Hepatocyte (in vitro differentiated cells): ENCODE measurements around the gene PCDH9. TPM values are rescaled to one million over a fixed set of nuclear protein-coding genes. Genes with fewer than 3 reads are reported as not detected.
A peak's percentile ranks its signal among the peaks of the same experiment; 100 is the strongest.

Experiments
- DNase-seq: peaks from one replicate; pipeline ENCODE4 v3.0.0-alpha.2; 2016; ENCODE audit warnings: low spot score
- H2AFZ ChIP-seq: fragments of 200-600 bp; sonication (generic); 2 replicates; pipeline ENCODE4 v1.6.0; 2016; ENCODE audit warnings: antibody characterized with exemption, mild to moderate bottlenecking
- H3K27ac ChIP-seq: fragments of 200-600 bp; sonication (generic); 2 replicates; pipeline ENCODE4 v1.5.1; 2016; ENCODE audit warnings: mild to moderate bottlenecking
- H3K27me3 ChIP-seq: fragments of 200-600 bp; sonication (generic); 2 replicates; pipeline ENCODE4 v1.6.1; 2016
- H3K36me3 ChIP-seq: fragments of 200-600 bp; sonication (generic); replicated peaks from 2 replicates; pipeline ENCODE4 v1.5.1; 2016; ENCODE audit warnings: low read depth; ENCODE audit not compliant: insufficient read depth
- H3K4me1 ChIP-seq: fragments of 200-600 bp; sonication (generic); 2 replicates; pipeline ENCODE4 v1.5.1; 2016; ENCODE audit warnings: mild to moderate bottlenecking, moderate library complexity; ENCODE audit not compliant: insufficient read depth
- H3K4me2 ChIP-seq: fragments of 200-600 bp; sonication (generic); 2 replicates; pipeline ENCODE4 v1.6.0; 2016
- H3K4me3 ChIP-seq: fragments of 200-600 bp; sonication (generic); 2 replicates; pipeline ENCODE4 v1.5.1; 2016; ENCODE audit warnings: mild to moderate bottlenecking
- H3K79me2 ChIP-seq: fragments of 200-600 bp; sonication (generic); 2 replicates; pipeline ENCODE4 v1.6.0; 2017; ENCODE audit warnings: mild to moderate bottlenecking
- H3K9me2 ChIP-seq: fragments of 200-600 bp; sonication (generic); replicated peaks from 2 replicates; pipeline ENCODE4 v1.6.0; 2017; ENCODE audit warnings: mild to moderate bottlenecking; ENCODE audit not compliant: insufficient read depth
- H3K9me3 ChIP-seq: fragments of 200-600 bp; sonication (generic); 2 replicates; pipeline ENCODE4 v1.5.1; 2016; ENCODE audit warnings: low read depth, mild to moderate bottlenecking
- H4K20me1 ChIP-seq: fragments of 200-600 bp; sonication (generic); 2 replicates; pipeline ENCODE4 v1.6.0; 2016; ENCODE audit warnings: mild to moderate bottlenecking; ENCODE audit not compliant: insufficient read depth, poor library complexity, severe bottlenecking
- EZH2 ChIP-seq: fragments of 200-600 bp; sonication (generic); IDR thresholded peaks from 2 replicates; pipeline ENCODE4 v1.6.1; 2016; ENCODE audit warnings: antibody characterized with exemption, mild to moderate bottlenecking, borderline replicate concordance
- EZH2phosphoT487 ChIP-seq: fragments of 200-600 bp; sonication (generic); IDR thresholded peaks from one replicate; pipeline ENCODE4 v1.6.1; 2018; ENCODE audit warnings: antibody characterized with exemption, mild to moderate bottlenecking, low read depth, moderate library complexity; ENCODE audit not compliant: unreplicated experiment, severe bottlenecking
- WGBS: methylation state at CpG from one replicate; pipeline ENCODE4 v1.1.6; 2016; ENCODE audit warnings: low lambda C conversion rate; ENCODE audit errors: missing lambda C conversion rate; 5-methylcytosine and 5-hydroxymethylcytosine counted together
- polyA plus RNA-seq: library from polyadenylated mRNA; unstranded; fragments of >200 nt; fragmentation: Nextera tagmentation; extraction: Ambion mirVana; gene quantifications from 2 replicates; pipeline ENCODE4 v1.2.1, GENCODE V29; 2016
- total RNA-seq: library from RNA; depleted of rRNA; stranded (reverse); fragments of >200 nt; gene quantifications from 2 replicates; pipeline ENCODE4 v1.2.3, GENCODE V29; 2014
- TF ChIP-seq, protein P1 (sequence below): fragments of 200-600 bp; sonication (generic); IDR thresholded peaks from 2 replicates; pipeline ENCODE4 v1.5.1; 2016; ENCODE audit warnings: antibody characterized with exemption, mild to moderate bottlenecking; ENCODE audit not compliant: poor library complexity

PCDH9 gene
- total and polyA plus RNA-seq, 2 experiments from 2014 or later, result 6.9 to 15.0 TPM

DNA sequence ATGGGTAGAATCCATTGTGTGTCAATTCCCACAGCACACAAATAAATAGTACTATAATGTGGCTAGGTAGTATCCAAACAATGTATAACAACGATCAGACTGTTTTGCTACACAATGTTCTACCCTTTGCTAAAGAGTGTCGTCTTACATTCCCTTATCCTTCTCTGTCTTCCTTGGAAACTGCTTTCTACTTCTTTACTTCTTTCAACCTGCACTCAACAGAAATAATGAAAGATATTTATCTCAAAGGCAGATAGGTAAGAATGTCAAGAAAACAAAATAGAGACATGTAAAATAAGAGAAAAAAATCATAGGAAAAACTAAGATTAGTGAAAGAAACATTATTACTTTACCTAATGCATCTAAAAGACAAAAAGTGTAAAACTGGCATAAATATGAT lies 814.7 kb downstream of the PCDH9 start:
- Histone ChIP-seq H3K36me3 (no peaks in the 10 kb centered on the region), H3K4me1 (peaks cover 7% of the 10 kb centered on the region), H3K9me2 (no peaks in the 10 kb centered on the region), H3K9me3 (no peaks in the 10 kb centered on the region), H3K4me3 (no peak overlapping the region), H3K79me2 (no peaks in the 10 kb centered on the region), H3K27ac (no peak overlapping the region), H3K27me3 (no peaks in the 10 kb centered on the region), H2AFZ (no peak overlapping the region), H3K4me2 (peak overlapping the region; percentile 20), H4K20me1 (no peaks in the 10 kb centered on the region)
- 53% methylated on average over 2 of the region's 2 CpGs for WGBS
- no peak for TF ChIP-seq EZH2
- TF ChIP-seq EZH2phosphoT487, result no peak
- TF ChIP-seq, protein P1, sequence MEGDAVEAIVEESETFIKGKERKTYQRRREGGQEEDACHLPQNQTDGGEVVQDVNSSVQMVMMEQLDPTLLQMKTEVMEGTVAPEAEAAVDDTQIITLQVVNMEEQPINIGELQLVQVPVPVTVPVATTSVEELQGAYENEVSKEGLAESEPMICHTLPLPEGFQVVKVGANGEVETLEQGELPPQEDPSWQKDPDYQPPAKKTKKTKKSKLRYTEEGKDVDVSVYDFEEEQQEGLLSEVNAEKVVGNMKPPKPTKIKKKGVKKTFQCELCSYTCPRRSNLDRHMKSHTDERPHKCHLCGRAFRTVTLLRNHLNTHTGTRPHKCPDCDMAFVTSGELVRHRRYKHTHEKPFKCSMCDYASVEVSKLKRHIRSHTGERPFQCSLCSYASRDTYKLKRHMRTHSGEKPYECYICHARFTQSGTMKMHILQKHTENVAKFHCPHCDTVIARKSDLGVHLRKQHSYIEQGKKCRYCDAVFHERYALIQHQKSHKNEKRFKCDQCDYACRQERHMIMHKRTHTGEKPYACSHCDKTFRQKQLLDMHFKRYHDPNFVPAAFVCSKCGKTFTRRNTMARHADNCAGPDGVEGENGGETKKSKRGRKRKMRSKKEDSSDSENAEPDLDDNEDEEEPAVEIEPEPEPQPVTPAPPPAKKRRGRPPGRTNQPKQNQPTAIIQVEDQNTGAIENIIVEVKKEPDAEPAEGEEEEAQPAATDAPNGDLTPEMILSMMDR, result no peak
- DNase-seq, result no peak

DNA sequence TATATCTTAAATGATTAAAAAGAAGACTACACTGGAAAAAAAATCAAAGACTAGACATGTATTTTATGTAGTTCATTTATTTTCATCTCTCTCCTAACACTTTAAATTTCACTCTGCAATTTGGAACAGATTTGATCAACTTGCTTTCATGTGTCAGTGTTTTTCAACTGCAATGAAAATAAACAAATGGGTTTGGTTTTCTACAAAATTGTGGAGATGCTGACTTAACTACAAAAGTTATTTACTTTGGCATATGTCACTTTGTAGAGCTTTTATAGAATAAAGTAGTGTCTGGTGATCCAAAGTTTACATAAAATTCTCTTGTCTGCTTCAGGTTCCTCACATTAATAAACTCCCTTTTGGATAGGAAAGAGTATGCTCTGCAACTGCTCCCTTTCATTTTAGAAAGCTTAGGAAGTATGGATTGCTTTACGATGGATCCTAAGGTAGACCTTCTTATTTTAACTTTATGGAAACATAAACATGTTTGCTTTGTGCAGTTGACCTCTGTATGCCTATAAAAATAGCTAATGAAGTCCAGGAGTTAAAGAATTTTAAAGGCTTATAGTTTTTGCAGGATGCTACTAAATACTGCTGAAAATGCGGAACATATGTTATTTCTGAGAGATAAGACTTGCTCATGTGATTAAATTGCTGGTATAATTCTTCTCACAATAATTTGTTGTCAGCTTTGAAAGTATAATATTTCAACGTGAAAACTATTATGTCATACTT lies 815.9 kb downstream of the PCDH9 start:
- 42% methylated on average over 3 of the region's 3 CpGs for WGBS
- H2AFZ ChIP-seq, result no peak overlapping the region
- TF ChIP-seq EZH2 (no peak), EZH2phosphoT487 (peak; percentile 69)
- TF ChIP-seq, protein P1, result no peak
- no peak overlapping the region for H3K27ac ChIP-seq
- peaks cover 7% of the 10 kb centered on the region for H3K4me1 ChIP-seq
- H3K4me2 ChIP-seq, result peak overlapping the region; percentile 21
- no peaks in the 10 kb centered on the region for H3K79me2 ChIP-seq
- H3K4me3 ChIP-seq, result no peak overlapping the region
- H3K9me3 ChIP-seq, result no peaks in the 10 kb centered on the region
- no peaks in the 10 kb centered on the region for H3K27me3 ChIP-seq
- H3K9me2 ChIP-seq, result no peaks in the 10 kb centered on the region
- no peak for DNase-seq
- no peaks in the 10 kb centered on the region for H3K36me3 ChIP-seq
- H4K20me1 ChIP-seq, result no peaks in the 10 kb centered on the region

DNA sequence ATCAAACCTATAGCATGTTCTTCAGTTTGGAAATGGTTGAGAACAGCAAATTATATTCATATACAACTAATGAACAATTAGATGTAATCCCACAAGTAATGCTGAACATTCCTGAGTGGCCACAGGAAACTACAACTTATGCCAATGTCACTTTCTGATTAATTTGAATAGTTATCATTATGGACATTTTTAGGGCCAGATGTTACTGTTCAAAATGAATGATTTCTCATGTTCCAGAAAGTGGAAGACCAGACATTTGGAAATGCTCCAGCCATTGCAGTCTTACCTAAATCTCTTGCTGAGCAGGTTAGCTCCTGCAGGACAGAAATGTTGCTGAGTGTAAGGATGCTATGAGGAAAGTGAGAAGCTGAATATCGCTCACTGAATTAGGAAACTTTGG lies 819.8 kb downstream of the PCDH9 start:
- Histone ChIP-seq H3K4me3 (no peak overlapping the region), H3K27me3 (no peaks in the 10 kb centered on the region), H2AFZ (no peak overlapping the region), H4K20me1 (no peaks in the 10 kb centered on the region), H3K9me2 (no peaks in the 10 kb centered on the region), H3K4me2 (no peak overlapping the region), H3K36me3 (no peaks in the 10 kb centered on the region), H3K4me1 (peaks cover 10% of the 10 kb centered on the region), H3K27ac (no peak overlapping the region), H3K9me3 (no peaks in the 10 kb centered on the region), H3K79me2 (no peaks in the 10 kb centered on the region)
- TF ChIP-seq EZH2, result no peak
- TF ChIP-seq, protein P1, result no peak
- no peak for TF ChIP-seq EZH2phosphoT487
- no peak for DNase-seq
- 100% methylated on average over 1 of the region's 1 CpG for WGBS
